SK-N-SH (cell line): Measurements from ENCODE around the gene CD207. TPM values are rescaled to one million over a fixed set of nuclear protein-coding genes. Genes with fewer than 3 reads are reported as not detected.

ENCODE experiments used
- polyA plus RNA-seq, 3 experiments: library from polyadenylated mRNA; depleted of rRNA; stranded (reverse); fragments of >200 nt; gene quantifications; 2 replicates each; pipeline ENCODE4 v1.2.3, GENCODE V29; 2012
- small RNA-seq, 7 experiments: library from RNA; depleted of rRNA; stranded (forward); fragments of <200 nt; gene quantifications; one replicate each; pipeline ENCODE3, GENCODE V24; 2012

The CD207 gene
- polyA plus RNA-seq, 1 of the 3 experiments (the other 2 are of a cell fraction), result 0.33 TPM

Small RNA genes lying within 50 kb of the gene (small RNA-seq; reads per million reads assigned to genes)
- 0 reads per million in 7 experiments for gene HMGN2P21

Other genes with a start within 250 kb of the CD207 start
- gene ADD2, start 67.6 kb downstream of the CD207 start, polyA plus RNA-seq (2012; rRNA removed), result 0.30 and 0.50 TPM in 2 replicates
- gene FIGLA, start 45.2 kb downstream of the CD207 start, polyA plus RNA-seq (2012; rRNA removed), result not detected in 2 replicates
- 0.12 and 0.21 TPM in 2 replicates for gene CLEC4F, start 15.2 kb downstream of the CD207 start, polyA plus RNA-seq (2012; rRNA removed)
- gene VAX2, start 64.8 kb upstream of the CD207 start, polyA plus RNA-seq (2012; rRNA removed), result 4.3 and 4.4 TPM in 2 replicates
- gene ATP6V1B1, start 100.1 kb upstream of the CD207 start, polyA plus RNA-seq (2012; rRNA removed), result 4.9 and 6.1 TPM in 2 replicates
- 0.29 and 0.58 TPM in 2 replicates for gene ANKRD53, start 142.8 kb upstream of the CD207 start, polyA plus RNA-seq (2012; rRNA removed)
- 44.3 and 58.7 TPM in 2 replicates for gene TEX261, start 159.1 kb upstream of the CD207 start, polyA plus RNA-seq (2012; rRNA removed)
- gene NAGK, start 232.8 kb upstream of the CD207 start, polyA plus RNA-seq (2012; rRNA removed), result 74.8 and 83.6 TPM in 2 replicates